ENCODE measurements around the gene FETUB.

FETUB gene

GRCh38 chr3:186619787-186620212, 20.4 kb upstream of the FETUB start:
- TF ChIP-seq, protein P1, sequence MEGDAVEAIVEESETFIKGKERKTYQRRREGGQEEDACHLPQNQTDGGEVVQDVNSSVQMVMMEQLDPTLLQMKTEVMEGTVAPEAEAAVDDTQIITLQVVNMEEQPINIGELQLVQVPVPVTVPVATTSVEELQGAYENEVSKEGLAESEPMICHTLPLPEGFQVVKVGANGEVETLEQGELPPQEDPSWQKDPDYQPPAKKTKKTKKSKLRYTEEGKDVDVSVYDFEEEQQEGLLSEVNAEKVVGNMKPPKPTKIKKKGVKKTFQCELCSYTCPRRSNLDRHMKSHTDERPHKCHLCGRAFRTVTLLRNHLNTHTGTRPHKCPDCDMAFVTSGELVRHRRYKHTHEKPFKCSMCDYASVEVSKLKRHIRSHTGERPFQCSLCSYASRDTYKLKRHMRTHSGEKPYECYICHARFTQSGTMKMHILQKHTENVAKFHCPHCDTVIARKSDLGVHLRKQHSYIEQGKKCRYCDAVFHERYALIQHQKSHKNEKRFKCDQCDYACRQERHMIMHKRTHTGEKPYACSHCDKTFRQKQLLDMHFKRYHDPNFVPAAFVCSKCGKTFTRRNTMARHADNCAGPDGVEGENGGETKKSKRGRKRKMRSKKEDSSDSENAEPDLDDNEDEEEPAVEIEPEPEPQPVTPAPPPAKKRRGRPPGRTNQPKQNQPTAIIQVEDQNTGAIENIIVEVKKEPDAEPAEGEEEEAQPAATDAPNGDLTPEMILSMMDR (conservative IDR thresholded peaks at IDR 0.05; ENCODE audit: control insufficient read depth, insufficient read depth, low read depth, low read length), result no peak
- H3K4me3 ChIP-seq (ENCODE audit: control insufficient read depth, low read depth, low read length), result no peak overlapping the region
- no peak for DNase-seq (ENCODE audit: low read depth)

DNA sequence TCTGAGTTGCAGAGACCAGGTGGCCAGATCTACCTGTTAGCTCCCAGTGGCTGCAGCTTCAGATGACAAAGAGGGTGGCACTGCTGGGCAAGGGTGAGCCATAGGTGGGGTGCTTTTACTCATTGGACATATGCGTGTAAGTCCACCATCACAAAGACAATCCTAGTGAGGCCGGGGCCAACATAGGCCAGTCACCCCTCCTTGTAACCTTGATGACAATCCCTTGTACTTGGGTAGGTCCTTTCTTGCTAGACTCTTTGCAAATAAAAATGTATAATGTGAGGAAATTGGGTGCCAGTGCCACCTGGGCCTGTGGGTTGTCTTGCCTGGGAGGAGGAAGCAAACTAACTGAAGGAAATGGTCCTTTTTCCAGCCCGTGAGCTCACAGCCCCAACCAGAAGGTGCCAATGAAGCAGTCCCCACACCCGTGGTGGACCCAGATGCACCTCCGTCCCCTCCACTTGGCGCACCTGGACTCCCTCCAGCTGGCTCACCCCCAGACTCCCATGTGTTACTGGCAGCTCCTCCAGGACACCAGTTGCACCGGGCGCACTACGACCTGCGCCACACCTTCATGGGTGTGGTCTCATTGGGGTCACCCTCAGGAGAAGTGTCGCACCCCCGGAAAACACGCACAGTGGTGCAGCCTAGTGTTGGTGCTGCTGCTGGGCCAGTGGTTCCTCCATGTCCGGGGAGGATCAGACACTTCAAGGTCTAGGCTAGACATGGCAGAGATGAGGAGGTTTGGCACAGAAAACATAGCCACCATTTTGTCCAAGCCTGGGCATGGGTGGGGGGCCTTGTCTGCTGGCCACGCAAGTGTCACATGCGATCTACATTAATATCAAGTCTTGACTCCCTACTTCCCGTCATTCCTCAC, 19.7 kb upstream of the FETUB start:
- TF ChIP-seq, protein P1 (conservative IDR thresholded peaks at IDR 0.05; ENCODE audit: control insufficient read depth, insufficient read depth, low read depth, low read length), result no peak
- no peak overlapping the region for H3K4me3 ChIP-seq (ENCODE audit: control insufficient read depth, low read depth, low read length)
- DNase-seq (ENCODE audit: low read depth), result no peak

DNA sequence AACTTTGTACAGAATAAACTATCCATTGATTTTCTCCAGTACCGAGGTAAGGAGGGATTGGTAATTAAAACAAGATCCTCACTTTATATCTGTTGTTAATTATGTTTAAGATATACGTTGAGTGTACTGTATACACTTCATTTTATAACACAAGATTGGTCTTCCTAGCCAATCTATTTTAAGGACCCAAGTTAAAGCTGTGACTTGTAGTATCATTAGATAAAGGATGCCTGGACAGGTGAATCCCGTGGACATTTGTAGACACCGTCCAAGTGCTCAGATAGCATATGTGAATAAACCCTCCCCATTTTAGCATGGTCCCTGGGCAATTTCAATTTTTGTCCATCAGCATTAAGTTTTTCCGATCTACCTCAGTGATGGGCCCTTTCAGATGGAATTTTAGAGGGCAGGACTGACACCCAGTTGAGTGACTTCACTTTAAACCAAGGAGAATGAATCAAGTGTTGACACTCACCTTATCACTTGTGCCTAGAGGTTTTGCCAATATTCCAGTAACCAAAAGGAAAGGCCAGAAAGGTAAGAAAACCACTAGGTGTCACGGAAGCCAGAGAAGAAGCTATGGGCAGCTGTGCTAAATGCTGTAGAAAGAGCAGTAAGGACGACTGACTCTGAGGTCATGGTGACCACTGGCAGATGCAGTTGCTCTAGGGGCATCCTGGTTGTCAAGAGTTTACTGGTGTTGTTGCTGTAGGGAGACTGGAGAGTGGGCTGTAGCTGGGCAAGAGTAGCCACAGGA, 18.1 kb upstream of the FETUB start:
- DNase-seq (ENCODE audit: low read depth), result no peak
- H3K4me3 ChIP-seq (ENCODE audit: control insufficient read depth, low read depth, low read length), result no peak overlapping the region
- TF ChIP-seq, protein P1 (conservative IDR thresholded peaks at IDR 0.05; ENCODE audit: control insufficient read depth, insufficient read depth, low read depth, low read length), result no peak

- H3K4me3 ChIP-seq (ENCODE audit: control insufficient read depth, low read depth, low read length), result no peak overlapping the region
- DNase-seq (ENCODE audit: low read depth), result no peak
- TF ChIP-seq, protein P1 (conservative IDR thresholded peaks at IDR 0.05; ENCODE audit: control insufficient read depth, insufficient read depth, low read depth, low read length), result no peak
Measured at GRCh38 chr3:186622651-186623310, 17.4 kb upstream of the FETUB start.

GRCh38 chr3:186624598-186624997, 15.6 kb upstream of the FETUB start:
- TF ChIP-seq, protein P1 (conservative IDR thresholded peaks at IDR 0.05; ENCODE audit: control insufficient read depth, insufficient read depth, low read depth, low read length), result no peak
- H3K4me3 ChIP-seq (ENCODE audit: control insufficient read depth, low read depth, low read length), result no peak overlapping the region

GRCh38 chr3:186625600-186626042, 14.6 kb upstream of the FETUB start:
- TF ChIP-seq, protein P1 (conservative IDR thresholded peaks at IDR 0.05; ENCODE audit: control insufficient read depth, insufficient read depth, low read depth, low read length), result no peak
- DNase-seq (ENCODE audit: low read depth), result no peak
- no peak overlapping the region for H3K4me3 ChIP-seq (ENCODE audit: control insufficient read depth, low read depth, low read length)

More at GRCh38 chr3:186624598-186624997, 15.6 kb upstream of the FETUB start:
- no peak for DNase-seq (ENCODE audit: low read depth)
